ENCODE measurements around the gene BCL10. TPM values are rescaled to one million over a fixed set of nuclear protein-coding genes. Genes with fewer than 3 reads are reported as not detected.

The BCL10 gene
- total RNA-seq, 1 donor from 2014 or later, result 36.4 TPM

DNA sequence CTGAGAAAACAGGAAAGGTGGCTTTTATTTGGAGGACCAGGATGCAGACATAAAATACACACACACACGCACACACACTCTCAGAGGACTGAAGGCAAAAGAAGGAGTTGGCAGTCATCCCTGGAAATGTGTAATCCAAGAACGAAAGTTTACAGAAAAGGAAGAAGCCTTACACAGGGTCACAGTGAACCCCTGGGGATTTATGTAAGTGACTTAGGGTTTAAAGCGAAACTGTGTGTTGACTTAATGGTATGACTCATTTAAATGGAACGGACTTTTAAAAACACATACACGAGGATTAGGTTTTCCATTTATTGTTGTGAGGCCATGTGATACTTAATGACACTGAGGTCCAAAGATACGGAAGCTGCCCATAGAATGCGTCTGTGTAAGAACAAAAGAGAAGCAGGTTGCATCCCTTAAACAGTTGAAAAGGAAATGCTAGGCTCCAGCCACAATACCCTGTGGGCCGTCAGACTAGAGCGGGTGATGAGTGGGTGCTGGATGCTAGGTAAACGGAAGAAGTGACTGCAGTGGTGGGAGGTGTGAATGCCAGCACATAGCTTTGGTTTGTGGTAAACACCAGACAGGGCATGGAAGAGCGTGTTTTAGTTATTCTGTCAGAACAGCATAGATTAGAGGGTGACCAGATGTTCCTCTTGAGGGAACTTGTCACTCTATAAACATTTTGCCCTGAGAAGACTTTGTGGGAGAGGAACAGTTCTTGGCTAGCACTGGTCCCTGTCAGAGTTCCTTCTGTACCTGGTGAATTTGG, 21.6 kb upstream of the BCL10 start:
- Histone ChIP-seq H2AFZ (ENCODE audit: low read depth, low read length) (no peak overlapping the region), H3K27ac (ENCODE audit: low read depth, low read length) (peak overlapping the region; percentile 90), H3K4me2 (ENCODE audit: low read length) (peak overlapping the region; percentile 78), H3K9ac (ENCODE audit: low read length) (peak overlapping the region; percentile 59), H3K4me3 (ENCODE audit: insufficient read depth, low read depth, low read length) (peak overlapping the region; percentile 14), H3K79me2 (ENCODE audit: insufficient read depth, low read length) (no peaks in the 10 kb centered on the region), H3K27me3 (ENCODE audit: insufficient read depth, low read length) (no peaks in the 10 kb centered on the region), H4K20me1 (ENCODE audit: insufficient read depth, low read length) (no peaks in the 10 kb centered on the region), H3K9me3 (ENCODE audit: insufficient read depth, low read depth, low read length) (no peaks in the 10 kb centered on the region), H3K4me1 (ENCODE audit: insufficient read depth, low read length) (peaks cover 38% of the 10 kb centered on the region), H3K36me3 (ENCODE audit: insufficient read depth, low read length) (no peaks in the 10 kb centered on the region)
- H3K27me3 Mint-ChIP-seq (ENCODE audit: low read depth, unreplicated experiment), result peaks cover 6% of the 10 kb centered on the region
- peak; percentile 93 for FAIRE-seq
- H3K4me1 Mint-ChIP-seq (ENCODE audit: low read depth, unreplicated experiment), result peaks cover 28% of the 10 kb centered on the region
- peak overlapping the region; percentile 55 for H3K4me3 Mint-ChIP-seq (ENCODE audit: unreplicated experiment)
- H3K9me3 Mint-ChIP-seq (ENCODE audit: unreplicated experiment), result no peaks in the 10 kb centered on the region
- TF ChIP-seq, protein P1, sequence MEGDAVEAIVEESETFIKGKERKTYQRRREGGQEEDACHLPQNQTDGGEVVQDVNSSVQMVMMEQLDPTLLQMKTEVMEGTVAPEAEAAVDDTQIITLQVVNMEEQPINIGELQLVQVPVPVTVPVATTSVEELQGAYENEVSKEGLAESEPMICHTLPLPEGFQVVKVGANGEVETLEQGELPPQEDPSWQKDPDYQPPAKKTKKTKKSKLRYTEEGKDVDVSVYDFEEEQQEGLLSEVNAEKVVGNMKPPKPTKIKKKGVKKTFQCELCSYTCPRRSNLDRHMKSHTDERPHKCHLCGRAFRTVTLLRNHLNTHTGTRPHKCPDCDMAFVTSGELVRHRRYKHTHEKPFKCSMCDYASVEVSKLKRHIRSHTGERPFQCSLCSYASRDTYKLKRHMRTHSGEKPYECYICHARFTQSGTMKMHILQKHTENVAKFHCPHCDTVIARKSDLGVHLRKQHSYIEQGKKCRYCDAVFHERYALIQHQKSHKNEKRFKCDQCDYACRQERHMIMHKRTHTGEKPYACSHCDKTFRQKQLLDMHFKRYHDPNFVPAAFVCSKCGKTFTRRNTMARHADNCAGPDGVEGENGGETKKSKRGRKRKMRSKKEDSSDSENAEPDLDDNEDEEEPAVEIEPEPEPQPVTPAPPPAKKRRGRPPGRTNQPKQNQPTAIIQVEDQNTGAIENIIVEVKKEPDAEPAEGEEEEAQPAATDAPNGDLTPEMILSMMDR (IDR thresholded peaks at IDR 0.05; ENCODE audit: insufficient read depth, low read depth, low read length), result no peak
- no peak for TF ChIP-seq EZH2 (IDR thresholded peaks at IDR 0.05; ENCODE audit: insufficient read depth, low read length)
- H3K27ac Mint-ChIP-seq (ENCODE audit: unreplicated experiment), result peak overlapping the region; percentile 87
- H3K36me3 Mint-ChIP-seq (ENCODE audit: low read depth, unreplicated experiment), result no peaks in the 10 kb centered on the region
- DNase-seq (ENCODE audit: low read depth), result peak; percentile 99

DNA sequence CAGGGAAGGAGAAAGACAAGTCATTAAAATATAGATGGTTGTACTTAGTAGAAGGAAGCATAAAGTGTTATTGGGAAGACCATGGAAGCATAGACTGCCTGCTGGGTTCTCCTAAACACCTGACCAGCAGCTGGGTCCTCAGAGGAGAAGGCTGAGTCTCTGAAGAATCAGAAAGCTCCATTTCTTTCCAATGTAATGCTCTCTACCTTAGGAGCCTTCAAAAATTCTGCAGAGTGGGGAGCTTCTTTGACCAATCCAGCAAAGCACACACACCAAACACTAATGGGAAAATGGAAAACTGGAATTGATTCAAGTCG, 21.1 kb upstream of the BCL10 start:
- H3K36me3 ChIP-seq (ENCODE audit: insufficient read depth, low read length), result no peaks in the 10 kb centered on the region
- TF ChIP-seq, protein P1 (IDR thresholded peaks at IDR 0.05; ENCODE audit: insufficient read depth, low read depth, low read length), result no peak
- no peak for TF ChIP-seq EZH2 (IDR thresholded peaks at IDR 0.05; ENCODE audit: insufficient read depth, low read length)
- H2AFZ ChIP-seq (ENCODE audit: low read depth, low read length), result no peak overlapping the region
- peak overlapping the region; percentile 14 for H3K4me3 ChIP-seq (ENCODE audit: insufficient read depth, low read depth, low read length)
- H3K9me3 ChIP-seq (ENCODE audit: insufficient read depth, low read depth, low read length), result no peaks in the 10 kb centered on the region
- H3K9ac ChIP-seq (ENCODE audit: low read length), result peak overlapping the region; percentile 59
- H3K27ac ChIP-seq (ENCODE audit: low read depth, low read length), result peak overlapping the region; percentile 90
- Mint-ChIP-seq H3K36me3 (ENCODE audit: low read depth, unreplicated experiment) (no peaks in the 10 kb centered on the region), H3K4me3 (ENCODE audit: unreplicated experiment) (peak overlapping the region; percentile 55), H3K4me1 (ENCODE audit: low read depth, unreplicated experiment) (peaks cover 28% of the 10 kb centered on the region), H3K9me3 (ENCODE audit: unreplicated experiment) (no peaks in the 10 kb centered on the region), H3K27ac (ENCODE audit: unreplicated experiment) (peak overlapping the region; percentile 87), H3K27me3 (ENCODE audit: low read depth, unreplicated experiment) (peaks cover 6% of the 10 kb centered on the region)
- H3K79me2 ChIP-seq (ENCODE audit: insufficient read depth, low read length), result no peaks in the 10 kb centered on the region
- H4K20me1 ChIP-seq (ENCODE audit: insufficient read depth, low read length), result no peaks in the 10 kb centered on the region
- peak overlapping the region; percentile 78 for H3K4me2 ChIP-seq (ENCODE audit: low read length)
- DNase-seq (ENCODE audit: low read depth), result no peak
- FAIRE-seq, result no peak
- H3K4me1 ChIP-seq (ENCODE audit: insufficient read depth, low read length), result peaks cover 38% of the 10 kb centered on the region
- H3K27me3 ChIP-seq (ENCODE audit: insufficient read depth, low read length), result no peaks in the 10 kb centered on the region

DNA sequence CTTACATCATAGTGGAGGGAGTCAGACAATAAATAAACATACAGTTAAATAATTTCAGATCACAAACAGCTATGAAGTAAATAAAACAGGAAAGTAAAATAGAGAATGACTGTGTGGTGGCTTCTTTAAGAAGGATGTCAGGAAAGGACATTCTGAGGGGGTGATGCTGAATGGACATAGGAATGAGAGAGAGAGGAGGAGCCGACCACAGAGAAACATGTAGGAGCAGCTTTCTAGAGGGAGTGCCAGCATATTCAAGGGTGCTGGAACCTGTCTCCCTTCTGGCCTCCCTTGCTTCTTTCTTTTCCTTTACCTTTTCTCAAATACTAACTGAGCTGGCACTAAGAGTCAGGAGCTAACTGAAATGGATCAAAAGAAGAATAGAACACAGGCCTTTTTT, 20.5 kb upstream of the BCL10 start:
- peaks cover 5% of the 10 kb centered on the region for H3K27me3 Mint-ChIP-seq (ENCODE audit: low read depth, unreplicated experiment)
- Histone ChIP-seq H3K4me1 (ENCODE audit: insufficient read depth, low read length) (peaks cover 38% of the 10 kb centered on the region), H4K20me1 (ENCODE audit: insufficient read depth, low read length) (no peaks in the 10 kb centered on the region), H3K9ac (ENCODE audit: low read length) (peak overlapping the region; percentile 59), H3K36me3 (ENCODE audit: insufficient read depth, low read length) (no peaks in the 10 kb centered on the region), H2AFZ (ENCODE audit: low read depth, low read length) (no peak overlapping the region), H3K27me3 (ENCODE audit: insufficient read depth, low read length) (no peaks in the 10 kb centered on the region), H3K9me3 (ENCODE audit: insufficient read depth, low read depth, low read length) (no peaks in the 10 kb centered on the region), H3K4me2 (ENCODE audit: low read length) (peak overlapping the region; percentile 78), H3K27ac (ENCODE audit: low read depth, low read length) (peak overlapping the region; percentile 90), H3K79me2 (ENCODE audit: insufficient read depth, low read length) (no peaks in the 10 kb centered on the region), H3K4me3 (ENCODE audit: insufficient read depth, low read depth, low read length) (peak overlapping the region; percentile 14)
- peak overlapping the region; percentile 55 for H3K4me3 Mint-ChIP-seq (ENCODE audit: unreplicated experiment)
- H3K36me3 Mint-ChIP-seq (ENCODE audit: low read depth, unreplicated experiment), result no peaks in the 10 kb centered on the region
- peaks cover 28% of the 10 kb centered on the region for H3K4me1 Mint-ChIP-seq (ENCODE audit: low read depth, unreplicated experiment)
- peak; percentile 64 for DNase-seq (ENCODE audit: low read depth)
- FAIRE-seq, result peak; percentile 67
- TF ChIP-seq, protein P1 (IDR thresholded peaks at IDR 0.05; ENCODE audit: insufficient read depth, low read depth, low read length), result no peak
- no peak for TF ChIP-seq EZH2 (IDR thresholded peaks at IDR 0.05; ENCODE audit: insufficient read depth, low read length)
- peak overlapping the region; percentile 87 for H3K27ac Mint-ChIP-seq (ENCODE audit: unreplicated experiment)
- no peaks in the 10 kb centered on the region for H3K9me3 Mint-ChIP-seq (ENCODE audit: unreplicated experiment)

All from astrocyte (in vitro differentiated cells and primary cell).